Esophagus muscularis mucosa (tissue), 4 donors: Measurements from ENCODE around the gene LTB4R2.
A peak's percentile ranks its signal among the peaks of the same experiment; 100 is the strongest.

Experiments used
- CTCF ChIP-seq, 3 experiments: fragments of 200-600 bp in 2 of 3; fragments of 450-650 bp in 1 of 3; sonication (generic) in 2 of 3; IDR thresholded peaks; one replicate each; pipeline ENCODE4 v1.5.1; 2017 to 2019; ENCODE audit warnings: antibody characterized with exemption in 3 of 3, mild to moderate bottlenecking in 2 of 3, moderate library complexity in 1 of 3
- EP300 ChIP-seq: sonication (generic); formaldehyde crosslinking; IDR thresholded peaks from one replicate; pipeline ENCODE4 v1.6.1; 2017; ENCODE audit warnings: antibody characterized with exemption
- POLR2A ChIP-seq: fragments of 450-650 bp; IDR thresholded peaks from one replicate; pipeline ENCODE4 v1.6.1; 2017; ENCODE audit warnings: antibody characterized with exemption, moderate library complexity, mild to moderate bottlenecking, low read depth
- POLR2AphosphoS5 ChIP-seq, 2 donors: sonication (generic); formaldehyde crosslinking; IDR thresholded peaks; one replicate each; pipeline ENCODE4 v1.6.1; 2017; ENCODE audit warnings: antibody characterized with exemption in 2 of 2

DNA sequence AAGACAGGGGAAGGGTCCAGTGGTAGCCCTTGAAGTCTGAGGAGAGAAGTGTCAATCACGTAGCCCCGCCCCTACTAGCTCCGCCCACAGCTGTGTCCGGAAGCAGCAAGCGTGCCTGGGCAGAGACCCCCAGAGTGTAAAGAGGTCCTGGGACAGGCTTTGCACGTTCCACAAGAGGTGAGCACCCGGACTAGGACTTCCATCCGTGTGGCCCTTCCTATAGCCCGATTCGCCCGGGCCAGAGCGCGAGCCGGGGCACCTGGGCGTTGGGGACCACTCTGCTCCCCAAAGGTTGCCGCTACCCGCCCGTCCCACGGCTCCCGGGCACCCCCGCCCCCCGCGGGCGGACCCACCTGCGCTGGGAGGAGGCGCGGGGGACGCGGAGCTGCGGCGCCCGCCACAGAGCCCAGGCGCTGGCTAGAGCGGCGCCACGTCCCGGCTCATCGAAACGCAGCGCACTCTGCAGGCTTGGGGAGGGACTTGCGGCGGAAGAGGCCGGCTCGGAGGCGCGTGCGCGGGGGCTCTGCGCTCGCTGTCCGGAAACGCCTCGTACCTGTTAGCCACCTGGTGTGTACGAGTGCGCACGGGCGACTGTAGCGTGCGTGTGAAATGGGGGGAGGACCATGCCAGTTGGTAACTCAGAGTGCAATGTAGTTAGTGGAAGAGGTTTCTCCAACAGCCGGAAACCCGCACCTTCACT, 38.7 kb upstream of the LTB4R2 start, which contains the start of gene RABGGTA:
- no peak for TF ChIP-seq EP300
- peak; percentile 71 to 86 (median 81) for TF ChIP-seq CTCF (IDR thresholded peaks at IDR 0.05)
- no peak for TF ChIP-seq POLR2A
- peak; percentile 76 to 77 for TF ChIP-seq POLR2AphosphoS5 (IDR thresholded peaks at IDR 0.05)
